GM21786 (cell line): ENCODE results near the gene ABCA7.

Experiments
- ATAC-seq: cut with Tn5 transposase; IDR thresholded peaks from one replicate; pipeline ENCODE4 v1.9.1; 2021; ENCODE audit not compliant: unreplicated experiment

ABCA7 gene

GRCh38 chr19:1039646-1040475 is at the start of gene ABCA7:
TSS of gene ABCA7 (plus strand) at chr19:1040107. CDS start at chr19:1041362, 1,255 bp downstream.
- ATAC-seq = peak; percentile 72

GRCh38 chr19:990119-990571 is 49.8 kb upstream of the ABCA7 start:
- ATAC-seq = no peak

- ATAC-seq = no peak
Measured at GRCh38 chr19:990746-991145, 49.2 kb upstream of the ABCA7 start.

- ATAC-seq = no peak
Measured at GRCh38 chr19:991174-991931, 48.6 kb upstream of the ABCA7 start.

DNA sequence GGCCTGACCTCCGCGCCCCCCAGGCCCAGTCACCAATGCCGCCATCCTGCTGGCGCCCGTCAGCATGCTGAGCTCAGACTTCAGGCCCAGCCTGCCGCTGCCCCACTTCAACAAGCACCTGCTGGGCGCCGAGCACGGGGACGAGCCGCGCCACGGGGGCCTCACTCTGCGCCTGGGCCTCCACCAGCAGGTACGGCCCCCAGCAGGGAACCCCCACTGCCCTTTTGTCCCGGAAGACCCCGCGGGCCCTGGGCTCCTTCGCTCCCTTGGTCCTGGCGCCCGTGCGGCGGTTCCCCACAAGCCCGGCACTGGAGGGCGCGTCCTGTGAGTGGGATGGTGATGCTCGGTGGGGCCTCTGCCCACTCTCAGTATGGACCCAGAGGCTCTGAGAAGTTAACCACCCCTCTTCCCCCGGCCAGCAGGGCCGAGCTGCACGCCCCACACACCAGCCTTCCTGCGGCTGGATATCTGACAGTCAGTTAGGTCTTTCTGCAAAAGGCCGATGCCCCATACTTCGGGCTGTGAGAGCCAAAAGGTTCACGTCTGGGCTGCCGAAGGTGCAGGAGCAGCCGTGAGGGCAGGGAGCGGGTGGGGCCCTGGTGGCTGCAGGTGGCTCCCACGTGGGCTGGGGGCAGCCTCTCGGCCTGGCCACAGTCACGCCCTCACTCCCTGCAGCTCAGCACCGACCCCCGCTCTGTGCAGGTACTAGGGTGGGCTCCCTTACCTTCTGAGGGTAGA is 47.8 kb upstream of the ABCA7 start:
- ATAC-seq = no peak

- ATAC-seq = no peak
Measured at GRCh38 chr19:992670-993055, 47.2 kb upstream of the ABCA7 start.

GRCh38 chr19:993361-993830 is 46.5 kb upstream of the ABCA7 start:
- no peak for ATAC-seq

- no peak for ATAC-seq
Measured at GRCh38 chr19:993831-994393, 46.0 kb upstream of the ABCA7 start.

GRCh38 chr19:994516-994915 is 45.4 kb upstream of the ABCA7 start:
- ATAC-seq = no peak

GRCh38 chr19:995051-995827 is 44.7 kb upstream of the ABCA7 start:
- no peak for ATAC-seq

DNA sequence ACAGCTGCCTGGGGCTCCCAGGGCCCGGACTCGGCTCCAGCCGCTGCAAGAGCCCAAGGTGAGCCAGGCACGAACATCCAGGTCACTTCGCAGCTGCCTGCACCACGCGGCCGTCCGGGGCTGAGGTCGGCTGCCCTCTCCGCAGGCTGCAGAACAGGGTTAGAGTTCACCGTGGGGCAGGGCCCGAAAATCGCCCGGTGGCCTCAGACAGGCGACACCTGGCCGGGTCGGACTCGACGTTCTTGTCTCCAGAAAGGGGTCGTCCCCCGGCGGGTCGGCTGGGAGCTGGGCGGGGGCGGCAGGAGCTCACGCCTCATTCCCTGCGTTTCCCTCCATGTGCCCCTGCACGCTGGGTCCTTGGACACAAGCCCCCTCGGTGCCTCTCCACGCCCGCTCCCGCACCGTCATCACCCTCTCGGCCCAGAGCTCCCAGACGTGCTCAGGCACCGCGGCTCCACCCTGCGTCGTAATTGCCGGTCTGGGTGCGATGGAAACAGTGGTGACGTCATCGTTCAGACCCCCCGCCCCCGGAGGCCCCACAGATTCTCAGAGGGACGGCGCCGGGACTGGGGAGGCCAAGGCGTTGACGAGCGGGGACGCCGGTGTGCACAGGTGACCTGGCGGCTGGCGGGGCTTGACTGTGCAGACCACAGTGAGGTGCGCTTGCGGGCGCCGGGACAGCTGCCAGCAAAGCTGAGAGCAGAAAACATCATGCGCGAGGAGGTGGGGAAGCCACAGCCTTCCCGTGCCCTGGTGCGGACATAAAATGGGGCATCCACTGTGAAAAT is 43.7 kb upstream of the ABCA7 start:
- no peak for ATAC-seq

DNA sequence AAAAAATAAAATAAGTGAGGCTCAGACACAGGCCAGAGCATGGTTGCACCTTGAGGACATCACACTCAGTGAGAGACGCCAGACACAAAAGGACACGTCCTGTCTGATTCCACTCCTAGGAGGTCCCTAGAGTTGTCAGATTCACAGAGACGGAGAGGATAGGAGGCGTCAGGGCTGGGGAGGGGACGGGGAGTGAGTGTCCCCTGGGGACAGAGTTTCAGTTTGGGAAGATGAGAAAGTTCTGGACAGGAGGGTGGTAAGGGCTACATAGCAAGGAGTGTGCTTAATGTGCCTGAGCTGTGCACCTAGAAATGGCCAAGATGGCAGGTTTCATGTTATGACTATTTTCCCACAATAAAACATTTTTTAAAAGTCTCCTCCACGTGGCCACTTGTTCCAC is 41.8 kb upstream of the ABCA7 start:
- no peak for ATAC-seq

DNA sequence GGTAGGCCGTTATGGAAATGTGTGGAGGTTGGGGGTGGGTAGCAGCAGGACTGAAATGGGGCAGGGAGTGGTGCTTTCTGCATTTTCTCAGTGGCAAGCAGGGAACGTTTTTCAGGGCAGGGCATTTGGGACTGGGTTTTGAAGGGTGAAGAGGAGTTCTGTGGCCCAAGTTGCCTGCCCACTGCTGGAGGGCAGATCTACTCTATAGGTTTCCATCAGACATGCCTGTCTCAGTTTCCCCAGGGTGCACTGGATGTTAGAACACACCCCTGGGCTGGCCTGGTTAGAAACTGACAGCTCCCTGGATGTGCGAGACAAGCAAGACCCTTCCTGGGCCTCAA is 40.6 kb upstream of the ABCA7 start:
- ATAC-seq = no peak

DNA sequence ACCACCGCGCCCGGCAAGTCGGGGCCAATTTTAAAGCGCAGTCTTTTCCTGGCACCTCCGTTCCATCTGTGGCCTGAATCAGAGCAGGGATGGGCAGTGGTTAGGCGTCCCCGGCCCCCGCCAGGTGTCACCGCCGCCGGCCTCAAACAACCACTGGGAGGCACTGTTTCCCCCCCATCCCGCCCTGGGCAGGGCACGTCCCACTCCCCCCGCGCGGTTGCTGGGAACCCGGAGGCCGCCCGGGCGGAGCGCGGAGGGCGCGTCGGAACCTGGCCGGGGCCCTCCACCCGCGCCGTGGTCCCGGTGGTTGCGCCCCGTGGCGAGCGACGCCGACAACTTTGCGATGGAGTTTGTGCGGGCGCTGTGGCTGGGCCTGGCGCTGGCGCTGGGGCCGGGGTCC is 39.8 kb upstream of the ABCA7 start, which contains the start of gene GRIN3B:
Gene GRIN3B, plus strand, starts transcription at position 325 of the 400 bp plus-strand sequence. Its CDS starts 19 bp downstream, at position 344.
- ATAC-seq = no peak

- no peak for ATAC-seq
Measured at GRCh38 chr19:1000591-1001537, 39.0 kb upstream of the ABCA7 start.

GRCh38 chr19:1001538-1002166 is 38.3 kb upstream of the ABCA7 start:
- no peak for ATAC-seq

- no peak for ATAC-seq
Measured at GRCh38 chr19:1002600-1002999, 37.3 kb upstream of the ABCA7 start.

- ATAC-seq = no peak
Measured at GRCh38 chr19:1003283-1003682, 36.6 kb upstream of the ABCA7 start.
